ENCODE results near the gene LEKR1.

Gene LEKR1

GRCh38 chr3:156983559-156983958 lies 157.4 kb downstream of the LEKR1 start:
- DNase-seq (ENCODE audit: low spot score), result no peak

- DNase-seq (ENCODE audit: low spot score), result no peak
Measured at GRCh38 chr3:156985711-156986110, 159.6 kb downstream of the LEKR1 start.

- DNase-seq (ENCODE audit: low spot score), result no peak
Measured at GRCh38 chr3:156987946-156988345, 161.8 kb downstream of the LEKR1 start.

GRCh38 chr3:156997351-156997750 lies 171.2 kb downstream of the LEKR1 start:
- DNase-seq (ENCODE audit: low spot score), result no peak

GRCh38 chr3:157001221-157001957 lies 175.2 kb downstream of the LEKR1 start:
- DNase-seq (ENCODE audit: low spot score), result no peak

- DNase-seq (ENCODE audit: low spot score), result no peak
Measured at GRCh38 chr3:157021679-157022078, 195.5 kb downstream of the LEKR1 start.

GRCh38 chr3:157023226-157023625 lies 197.1 kb downstream of the LEKR1 start:
- no peak for DNase-seq (ENCODE audit: low spot score)

- no peak for DNase-seq (ENCODE audit: low spot score)
Measured at GRCh38 chr3:157026091-157026490, 199.9 kb downstream of the LEKR1 start.

GRCh38 chr3:157027861-157028745 lies 201.9 kb downstream of the LEKR1 start:
- DNase-seq (ENCODE audit: low spot score), result no peak

GRCh38 chr3:157029365-157029790 lies 203.2 kb downstream of the LEKR1 start:
- no peak for DNase-seq (ENCODE audit: low spot score)

- DNase-seq (ENCODE audit: low spot score), result no peak
Measured at GRCh38 chr3:157030712-157031111, 204.6 kb downstream of the LEKR1 start.

- no peak for DNase-seq (ENCODE audit: low spot score)
Measured at GRCh38 chr3:157033001-157033400, 206.8 kb downstream of the LEKR1 start.

- no peak for DNase-seq (ENCODE audit: low spot score)
Measured at GRCh38 chr3:157040456-157040855, 214.3 kb downstream of the LEKR1 start.

GRCh38 chr3:157042226-157042625 lies 216.1 kb downstream of the LEKR1 start:
- DNase-seq (ENCODE audit: low spot score), result no peak

GRCh38 chr3:157043771-157044170 lies 217.6 kb downstream of the LEKR1 start:
- DNase-seq (ENCODE audit: low spot score), result no peak

GRCh38 chr3:157045238-157045850 lies 219.2 kb downstream of the LEKR1 start:
- no peak for DNase-seq (ENCODE audit: low spot score)

GRCh38 chr3:157046520-157046919 lies 220.4 kb downstream of the LEKR1 start:
- no peak for DNase-seq (ENCODE audit: low spot score)

- DNase-seq (ENCODE audit: low spot score), result no peak
Measured at GRCh38 chr3:157051055-157051454, 224.9 kb downstream of the LEKR1 start.

- DNase-seq (ENCODE audit: low spot score), result no peak
Measured at GRCh38 chr3:157051591-157051990, 225.4 kb downstream of the LEKR1 start.

- no peak for DNase-seq (ENCODE audit: low spot score)
Measured at GRCh38 chr3:157056035-157056434, 229.9 kb downstream of the LEKR1 start.

GRCh38 chr3:157058392-157059071 lies 232.4 kb downstream of the LEKR1 start:
- no peak for DNase-seq (ENCODE audit: low spot score)

GRCh38 chr3:157059181-157059580 lies 233.0 kb downstream of the LEKR1 start:
- no peak for DNase-seq (ENCODE audit: low spot score)
